Muscle of leg (tissue), 11 donors: ENCODE measurements around the gene TP53I11. TPM values are rescaled to one million over a fixed set of nuclear protein-coding genes. Genes with fewer than 3 reads are reported as not detected.

Experiments
- DNase-seq: peaks from one replicate; pipeline ENCODE4 v3.0.0; 2013
- H3K27ac ChIP-seq: one replicate; pipeline ENCODE4 v1.5.1; 2013; ENCODE audit warnings: mild to moderate bottlenecking, low read length, control low read depth
- H3K27me3 ChIP-seq: one replicate; pipeline ENCODE4 v1.6.1; 2013; ENCODE audit warnings: low read length; ENCODE audit not compliant: control insufficient read depth, insufficient read depth
- H3K36me3 ChIP-seq: one replicate; pipeline ENCODE4 v1.6.1; 2013; ENCODE audit warnings: low read length; ENCODE audit not compliant: control insufficient read depth, insufficient read depth
- H3K4me1 ChIP-seq: one replicate; pipeline ENCODE4 v1.6.1; 2013; ENCODE audit warnings: low read length; ENCODE audit not compliant: control insufficient read depth, insufficient read depth
- H3K4me3 ChIP-seq: one replicate; pipeline ENCODE4 v1.5.1; 2013; ENCODE audit warnings: low read length, control low read depth
- H3K9me3 ChIP-seq: replicated peaks from 2 replicates; pipeline ENCODE4 v1.6.1; 2013; ENCODE audit warnings: low read depth, low read length; ENCODE audit not compliant: control insufficient read depth
- WGBS: methylation state at CpG from one replicate; pipeline ENCODE4 v1.1.5; 2013; ENCODE audit warnings: missing lambda C conversion rate; ENCODE audit not compliant: insufficient coverage; 5-methylcytosine and 5-hydroxymethylcytosine counted together
- polyA plus RNA-seq, 8 donors: library from polyadenylated mRNA; unstranded; fragments of 120-200 nt; gene quantifications; one replicate each; pipeline versions ENCODE4 v1.2.1 to v1.2.3, GENCODE V29; 2013; ENCODE audit warnings: inconsistent platforms in 1 of 8, low replicate concordance in 1 of 8; ENCODE audit not compliant: insufficient read length in 8 of 8, insufficient read depth in 1 of 8
- total RNA-seq: library from RNA; stranded (reverse); fragments of 120-200 nt; gene quantifications from one replicate; pipeline ENCODE4 v1.2.4, GENCODE V29; 2013

Gene TP53I11
- total and polyA plus RNA-seq, 9 donors: 14.7 to 56.1 (median 46.3) TPM

DNA sequence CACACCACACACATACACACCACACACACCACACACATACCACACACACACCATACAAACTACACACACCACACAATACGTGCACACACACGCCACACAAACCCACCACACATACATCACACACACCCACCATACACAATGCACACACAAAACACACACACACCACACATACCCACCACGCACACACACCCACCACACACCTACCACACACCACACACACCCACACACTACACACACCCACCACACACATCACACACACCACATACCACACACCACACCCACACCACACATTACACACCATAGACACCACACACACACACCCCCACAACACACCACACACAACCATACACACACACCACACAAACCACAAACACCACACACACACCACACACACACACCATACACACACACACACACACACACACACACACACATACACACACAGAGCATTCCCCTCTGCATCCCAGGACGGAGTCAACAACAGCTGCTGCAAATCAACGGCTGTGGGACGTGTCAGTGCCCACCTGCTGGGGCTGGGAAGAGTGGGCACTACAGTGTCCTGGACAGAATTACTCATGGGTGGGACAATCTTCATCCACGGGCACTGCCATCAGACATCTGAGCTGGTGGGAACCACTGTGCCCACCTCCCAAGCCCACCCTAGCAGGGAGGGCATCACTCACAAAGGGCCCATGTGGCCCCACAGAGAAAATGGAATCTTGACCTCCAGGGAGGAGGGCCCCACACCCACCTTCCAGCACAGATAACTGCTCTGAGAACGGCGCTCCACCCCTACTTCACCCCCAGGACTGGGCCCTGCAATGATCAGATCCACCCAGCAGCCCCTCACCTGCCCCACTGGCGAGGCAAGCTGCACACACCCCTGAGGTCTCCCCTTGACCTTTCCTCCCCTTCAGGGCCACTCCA, 8.4 kb downstream of the TP53I11 start:
- no peak overlapping the region for H3K27ac ChIP-seq
- H3K36me3 ChIP-seq: no peaks in the 10 kb centered on the region
- H3K9me3 ChIP-seq: no peaks in the 10 kb centered on the region
- 84% methylated on average over 10 of the region's 10 CpGs for WGBS
- DNase-seq: no peak
- no peaks in the 10 kb centered on the region for H3K27me3 ChIP-seq
- H3K4me3 ChIP-seq: no peak overlapping the region
- H3K4me1 ChIP-seq: peaks cover 88% of the 10 kb centered on the region

DNA sequence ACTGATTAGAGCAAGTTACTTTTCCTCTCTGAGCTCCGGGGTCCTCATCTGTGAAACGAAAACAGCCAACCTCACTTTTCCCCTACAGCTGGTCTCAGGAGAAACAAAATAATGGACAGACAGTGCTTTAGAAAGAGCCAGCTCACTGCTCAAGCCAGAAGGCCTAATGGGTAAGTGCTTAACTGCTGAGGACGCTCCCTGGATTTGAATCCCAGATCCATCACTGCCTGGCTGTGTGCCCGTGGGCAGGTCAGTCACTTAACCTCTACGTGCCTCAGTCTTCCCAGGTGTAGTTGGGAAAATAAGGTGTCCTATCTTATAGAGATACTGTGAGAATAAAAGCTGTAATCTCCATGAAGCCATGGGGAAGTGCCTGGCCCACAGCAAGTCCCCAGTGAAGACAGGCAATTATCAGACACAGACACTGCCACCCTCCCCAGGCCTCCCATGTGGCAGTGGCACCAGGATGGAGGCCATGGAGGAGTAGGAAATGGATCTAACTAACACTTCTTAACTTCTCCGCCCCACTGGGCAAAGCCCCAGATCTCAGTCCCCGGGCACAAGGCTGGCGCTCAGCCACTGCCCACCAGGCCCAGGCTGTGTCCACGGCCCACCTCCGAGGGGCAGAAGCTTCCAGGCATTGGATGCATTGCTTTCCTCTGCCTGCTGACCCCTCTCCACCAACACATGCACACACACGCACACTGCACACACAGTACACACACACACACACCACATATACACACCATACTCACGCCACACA, 9.2 kb downstream of the TP53I11 start:
- no peak overlapping the region for H3K4me3 ChIP-seq
- no peaks in the 10 kb centered on the region for H3K27me3 ChIP-seq
- DNase-seq: no peak
- WGBS: 57% methylated on average over 8 of the region's 12 CpGs
- H3K9me3 ChIP-seq: no peaks in the 10 kb centered on the region
- H3K4me1 ChIP-seq: peaks cover 83% of the 10 kb centered on the region
- H3K36me3 ChIP-seq: no peaks in the 10 kb centered on the region
- peak overlapping the region; percentile 13 for H3K27ac ChIP-seq

DNA sequence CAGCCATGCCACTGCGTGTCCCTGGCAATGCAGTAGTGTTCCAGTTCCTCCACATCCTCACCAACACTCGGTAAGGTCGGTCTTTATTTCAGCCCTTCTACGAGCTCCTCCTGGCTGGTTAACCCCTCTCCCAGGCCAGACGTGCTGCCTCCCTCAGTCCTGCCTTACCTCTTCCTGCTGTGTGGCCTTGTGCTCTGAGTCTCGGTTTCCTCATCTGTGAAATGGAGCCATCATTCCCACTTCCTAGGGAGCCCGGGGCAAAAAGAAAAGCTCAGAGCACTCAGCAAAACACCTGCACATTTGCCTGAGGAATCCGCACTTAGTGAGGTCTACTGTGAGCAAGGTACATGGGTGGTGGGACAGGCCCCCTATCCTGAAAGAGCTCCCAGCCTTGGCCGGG, 9.8 kb downstream of the TP53I11 start:
- Histone ChIP-seq H3K27ac (peak overlapping the region; percentile 31), H3K4me1 (peaks cover 77% of the 10 kb centered on the region), H3K36me3 (no peaks in the 10 kb centered on the region), H3K27me3 (no peaks in the 10 kb centered on the region), H3K4me3 (no peak overlapping the region), H3K9me3 (no peaks in the 10 kb centered on the region)
- DNase-seq: no peak
- WGBS: 69% methylated on average over 8 of the region's 9 CpGs

DNA sequence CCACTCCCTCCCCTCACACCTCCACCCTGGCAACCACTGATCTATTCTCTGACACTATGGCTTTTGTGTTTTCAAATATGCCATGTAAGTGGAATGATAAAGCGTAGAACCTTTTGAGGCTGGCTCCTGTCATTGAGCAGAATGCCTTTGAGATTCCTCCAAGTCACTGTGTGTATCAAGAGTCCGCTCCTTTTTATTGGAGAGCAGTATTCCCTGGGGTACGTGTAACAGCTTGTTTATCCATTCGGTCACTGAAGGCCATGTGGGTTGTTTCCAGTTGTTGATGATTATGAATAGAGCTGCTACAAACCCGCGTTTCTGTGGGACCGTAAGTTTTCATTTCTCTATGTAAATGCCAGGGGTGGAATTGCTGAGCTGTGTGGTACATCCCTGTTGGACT, 10.3 kb downstream of the TP53I11 start:
- WGBS: 48% methylated on average over 3 of the region's 7 CpGs
- Histone ChIP-seq H3K27me3 (no peaks in the 10 kb centered on the region), H3K27ac (peak overlapping the region; percentile 31), H3K9me3 (no peaks in the 10 kb centered on the region), H3K4me3 (no peak overlapping the region), H3K36me3 (no peaks in the 10 kb centered on the region), H3K4me1 (peaks cover 73% of the 10 kb centered on the region)
- peak; percentile 74 for DNase-seq

DNA sequence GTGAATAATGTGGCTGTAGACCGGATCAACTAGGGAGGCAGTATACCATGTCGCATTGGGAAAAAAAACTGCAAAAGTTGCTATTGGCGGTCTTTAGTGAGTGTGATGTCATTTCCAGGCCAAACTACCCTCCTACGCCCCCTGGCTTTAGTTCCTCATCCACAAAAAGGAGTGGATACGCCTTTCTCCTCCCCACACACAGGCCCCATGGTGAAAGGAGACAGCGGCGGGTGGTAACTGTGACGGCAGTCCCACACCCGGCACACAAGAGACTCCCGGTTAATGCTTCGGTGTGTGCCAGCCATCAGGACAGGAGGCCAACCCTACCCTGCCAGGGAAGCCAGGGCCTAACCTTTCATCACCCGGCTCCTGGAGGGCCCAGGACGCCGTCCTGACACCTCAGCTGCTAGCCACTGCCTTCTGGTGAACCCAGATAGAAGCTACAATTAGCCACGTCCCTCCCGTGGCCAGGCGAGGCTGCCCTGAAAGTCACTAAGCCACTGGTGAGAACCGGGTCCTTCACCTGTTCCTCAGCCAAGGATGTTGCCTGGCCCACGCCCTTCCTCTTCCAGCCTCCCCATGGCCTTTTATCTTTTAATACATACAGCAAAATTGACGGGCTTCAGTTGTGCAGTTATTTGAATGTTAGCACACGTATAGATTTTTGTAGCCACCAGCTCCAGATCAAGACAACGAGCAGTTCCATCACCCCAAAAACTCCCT, 10.8 kb downstream of the TP53I11 start:
- peaks cover 67% of the 10 kb centered on the region for H3K4me1 ChIP-seq
- H3K27ac ChIP-seq: peak overlapping the region; percentile 72
- H3K4me3 ChIP-seq: no peak overlapping the region
- DNase-seq: peak; percentile 85
- no peaks in the 10 kb centered on the region for H3K27me3 ChIP-seq
- no peaks in the 10 kb centered on the region for H3K9me3 ChIP-seq
- peaks cover 3% of the 10 kb centered on the region for H3K36me3 ChIP-seq
- 58% methylated on average over 9 of the region's 22 CpGs for WGBS

DNA sequence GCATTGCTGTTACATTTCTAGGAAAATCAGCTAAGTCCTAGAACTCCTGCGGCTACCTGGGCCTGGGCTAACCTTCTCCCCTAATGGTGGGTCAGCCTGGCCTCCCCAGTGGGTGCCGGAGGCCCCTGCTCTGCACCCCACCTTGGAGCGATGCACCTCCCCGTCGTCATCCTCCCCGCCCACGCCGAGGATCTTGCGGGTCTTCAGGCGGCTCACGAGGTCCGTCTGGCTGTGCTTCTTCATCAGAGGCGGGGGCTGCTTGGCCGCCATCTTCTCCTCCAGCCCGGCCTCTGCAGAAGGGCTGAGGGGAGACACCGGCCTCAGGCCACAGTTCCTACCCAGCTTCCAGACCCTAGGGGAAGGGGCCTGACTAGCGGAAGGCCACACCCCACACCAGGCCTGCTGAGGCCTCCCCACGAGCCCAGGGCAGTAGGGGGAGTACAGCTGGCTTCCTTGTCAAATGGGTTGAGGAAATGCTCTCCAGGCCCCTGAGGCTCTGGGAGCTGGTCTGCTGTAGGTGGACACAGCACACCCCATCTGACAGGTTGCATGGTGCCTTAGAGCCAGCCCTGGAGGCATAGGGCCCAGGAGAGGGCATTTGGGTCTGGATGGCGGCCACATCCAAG, 12.5 kb downstream of the TP53I11 start:
- no peak for DNase-seq
- H3K4me1 ChIP-seq: peaks cover 52% of the 10 kb centered on the region
- H3K27ac ChIP-seq: no peak overlapping the region
- H3K36me3 ChIP-seq: peaks cover 9% of the 10 kb centered on the region
- H3K4me3 ChIP-seq: no peak overlapping the region
- no peaks in the 10 kb centered on the region for H3K9me3 ChIP-seq
- H3K27me3 ChIP-seq: no peaks in the 10 kb centered on the region
- 51% methylated on average over 11 of the region's 19 CpGs for WGBS

DNA sequence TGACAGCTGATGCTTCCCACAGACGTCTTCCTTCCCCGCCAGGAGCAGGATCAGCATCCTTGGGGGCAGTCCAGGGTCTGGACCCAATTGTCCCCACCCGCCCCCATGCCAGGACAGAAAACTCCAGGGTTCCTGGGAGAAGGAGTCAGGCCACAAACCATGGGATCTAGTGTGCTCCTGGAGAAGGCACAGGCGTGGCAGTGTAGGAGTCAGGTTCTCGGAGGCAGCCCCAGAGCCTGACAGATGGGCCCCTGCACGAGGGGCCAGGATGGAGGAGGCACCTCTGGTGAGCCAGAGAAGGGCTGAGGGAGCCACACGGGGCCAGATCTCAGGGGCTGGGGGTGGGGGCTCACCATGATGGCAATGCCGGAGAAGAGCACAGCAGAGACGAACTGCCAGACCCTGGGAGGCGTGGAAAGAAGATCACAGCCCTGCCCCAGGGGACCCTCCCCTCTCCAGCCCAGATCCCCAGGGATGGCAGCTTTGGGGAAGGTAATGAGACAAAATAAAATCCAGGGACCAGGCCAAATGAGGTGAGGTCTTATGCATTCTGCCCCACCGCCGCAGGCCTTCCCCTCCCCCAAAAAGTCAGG, 13.6 kb downstream of the TP53I11 start:
- Histone ChIP-seq H3K9me3 (no peaks in the 10 kb centered on the region), H3K36me3 (peaks cover 11% of the 10 kb centered on the region), H3K27ac (no peak overlapping the region), H3K27me3 (no peaks in the 10 kb centered on the region), H3K4me3 (no peak overlapping the region), H3K4me1 (peaks cover 42% of the 10 kb centered on the region)
- DNase-seq: no peak
- WGBS: 50% methylated on average over 7 of the region's 12 CpGs

DNA sequence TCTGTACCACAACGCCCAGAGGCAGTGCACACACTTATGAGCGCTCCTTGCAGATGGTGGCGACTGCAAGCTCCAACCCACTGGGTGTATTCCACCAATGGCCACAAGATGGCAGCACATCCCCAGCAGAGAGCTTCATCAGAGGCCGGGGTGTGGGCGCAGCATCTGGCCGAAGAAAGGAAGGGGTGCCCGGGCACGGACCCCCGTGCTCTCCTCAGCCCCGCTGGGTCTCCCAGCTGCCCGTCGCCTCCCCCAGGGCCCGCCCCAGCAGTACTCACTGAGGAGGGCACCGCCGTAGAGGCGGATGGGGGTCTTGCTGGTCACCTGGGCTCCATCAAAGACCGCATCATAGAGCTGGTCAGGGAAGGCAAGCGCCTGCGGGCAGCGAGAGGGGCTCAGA, 14.2 kb downstream of the TP53I11 start:
- Histone ChIP-seq H3K36me3 (peaks cover 11% of the 10 kb centered on the region), H3K9me3 (no peaks in the 10 kb centered on the region), H3K27me3 (no peaks in the 10 kb centered on the region), H3K4me3 (no peak overlapping the region), H3K4me1 (peaks cover 38% of the 10 kb centered on the region), H3K27ac (no peak overlapping the region)
- 12% methylated on average over 13 of the region's 20 CpGs for WGBS
- peak; percentile 89 for DNase-seq

DNA sequence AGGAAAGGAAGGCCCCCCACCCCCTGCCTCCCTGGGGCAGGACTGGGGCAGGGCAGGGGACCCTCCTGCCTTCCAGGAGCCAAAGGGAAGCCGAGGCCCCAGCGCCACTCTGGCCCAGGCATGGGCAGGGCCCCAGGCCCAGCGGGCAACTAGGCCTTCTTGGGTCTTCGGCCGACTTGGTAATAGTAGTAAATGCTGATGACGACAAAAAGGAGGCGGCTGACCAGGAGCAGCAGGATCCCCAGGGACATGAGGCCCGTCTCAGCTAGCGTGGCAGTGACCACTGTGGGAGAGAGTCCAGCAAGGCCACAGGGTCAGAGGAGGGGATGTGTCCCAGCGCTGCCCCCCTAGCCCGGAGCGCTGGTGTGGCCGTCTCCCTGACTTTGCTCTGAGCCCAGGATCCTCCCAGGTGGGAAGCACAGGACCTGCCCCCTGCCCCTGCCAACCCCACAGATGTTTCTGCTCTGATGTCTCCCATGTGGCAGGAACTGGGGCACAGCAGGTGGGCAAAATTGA, 15.9 kb downstream of the TP53I11 start:
- WGBS: 72% methylated on average over 12 of the region's 13 CpGs
- Histone ChIP-seq H3K27ac (no peak overlapping the region), H3K4me3 (no peak overlapping the region), H3K9me3 (no peaks in the 10 kb centered on the region), H3K27me3 (peaks cover 4% of the 10 kb centered on the region), H3K36me3 (peaks cover 14% of the 10 kb centered on the region), H3K4me1 (peaks cover 22% of the 10 kb centered on the region)
- DNase-seq: no peak
